Left ventricle myocardium inferior (tissue), 1 donor: Measurements from ENCODE around the gene BID. TPM values are rescaled to one million over a fixed set of nuclear protein-coding genes. Genes with fewer than 3 reads are reported as not detected.

Experiments
- DNase-seq: peaks from one replicate; pipeline ENCODE4 v3.0.0-alpha.2; 2020
- H3K27ac ChIP-seq: fragments of 200-600 bp; replicated peaks from 2 replicates; pipeline ENCODE4 v1.8.0; 2021
- H3K27me3 ChIP-seq: fragments of 200-600 bp; 2 replicates; pipeline ENCODE4 v1.8.0; 2021; ENCODE audit warnings: low read depth
- H3K36me3 ChIP-seq: fragments of 200-600 bp; 2 replicates; pipeline ENCODE4 v1.8.0; 2021
- H3K4me1 ChIP-seq: fragments of 200-600 bp; 2 replicates; pipeline ENCODE4 v1.8.0; 2021
- H3K4me3 ChIP-seq: fragments of 200-600 bp; 2 replicates; pipeline ENCODE4 v1.8.0; 2021; ENCODE audit warnings: mild to moderate bottlenecking, moderate library complexity
- H3K9me3 ChIP-seq: fragments of 200-600 bp; replicated peaks from 2 replicates; pipeline ENCODE4 v1.8.0; 2021
- intact Hi-C: fragments of 100-400 bp; cut with micrococcal nuclease; formaldehyde crosslinking; loops from one replicate; pipeline ENCODE4 v1.11.0; 2022
- microRNA-seq: library from miRNA; unstranded; fragments of <30 nt; microRNA quantifications from one replicate; pipeline ENCODE4 v1.2.0, GENCODE V29; 2020
- total RNA-seq: library from RNA; stranded (reverse); fragmentation: NEBNext Ultra II Directional; extraction: Animal tissue kit (Norgen Biotek cat#: 25700); gene quantifications from one replicate; pipeline ENCODE4 v1.2.1, GENCODE V29; 2021
- TF ChIP-seq, protein P1 (sequence below): fragments of 200-600 bp; IDR thresholded peaks from 2 replicates; pipeline ENCODE4 v1.8.0; 2021; ENCODE audit warnings: antibody characterized with exemption, mild to moderate bottlenecking, borderline replicate concordance
- donor health status: DM: no; HTN: yes; CAD: no; lungs with severe emphysema.

The BID gene
- total RNA-seq, 1 donor from 2014 or later, result 14.5 TPM

DNA sequence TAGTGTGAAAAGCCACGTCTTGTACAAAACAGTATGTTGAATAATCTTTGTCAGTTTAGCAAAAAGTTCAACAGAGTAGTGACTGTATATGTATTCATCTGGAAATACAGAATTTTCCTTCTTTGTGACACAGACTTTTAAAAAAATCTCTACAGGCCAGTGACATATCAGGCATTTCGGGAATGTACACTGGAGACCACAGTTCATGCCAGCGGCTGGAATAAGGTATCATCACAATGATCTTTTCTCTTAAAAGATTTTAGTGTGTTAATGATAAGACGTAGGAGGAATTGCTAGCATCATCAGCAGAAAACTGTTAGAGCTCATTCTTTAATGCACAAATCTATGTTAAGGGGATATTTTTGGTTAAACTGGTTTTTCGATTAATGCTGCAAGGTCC lies 78.3 kb downstream of the BID start:
- Histone ChIP-seq H3K27ac (no peak overlapping the region), H3K4me1 (peaks cover 25% of the 10 kb centered on the region), H3K27me3 (no peaks in the 10 kb centered on the region), H3K9me3 (no peaks in the 10 kb centered on the region), H3K4me3 (no peak overlapping the region), H3K36me3 (peaks cover 18% of the 10 kb centered on the region)
- TF ChIP-seq, protein P1, sequence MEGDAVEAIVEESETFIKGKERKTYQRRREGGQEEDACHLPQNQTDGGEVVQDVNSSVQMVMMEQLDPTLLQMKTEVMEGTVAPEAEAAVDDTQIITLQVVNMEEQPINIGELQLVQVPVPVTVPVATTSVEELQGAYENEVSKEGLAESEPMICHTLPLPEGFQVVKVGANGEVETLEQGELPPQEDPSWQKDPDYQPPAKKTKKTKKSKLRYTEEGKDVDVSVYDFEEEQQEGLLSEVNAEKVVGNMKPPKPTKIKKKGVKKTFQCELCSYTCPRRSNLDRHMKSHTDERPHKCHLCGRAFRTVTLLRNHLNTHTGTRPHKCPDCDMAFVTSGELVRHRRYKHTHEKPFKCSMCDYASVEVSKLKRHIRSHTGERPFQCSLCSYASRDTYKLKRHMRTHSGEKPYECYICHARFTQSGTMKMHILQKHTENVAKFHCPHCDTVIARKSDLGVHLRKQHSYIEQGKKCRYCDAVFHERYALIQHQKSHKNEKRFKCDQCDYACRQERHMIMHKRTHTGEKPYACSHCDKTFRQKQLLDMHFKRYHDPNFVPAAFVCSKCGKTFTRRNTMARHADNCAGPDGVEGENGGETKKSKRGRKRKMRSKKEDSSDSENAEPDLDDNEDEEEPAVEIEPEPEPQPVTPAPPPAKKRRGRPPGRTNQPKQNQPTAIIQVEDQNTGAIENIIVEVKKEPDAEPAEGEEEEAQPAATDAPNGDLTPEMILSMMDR, result no peak
- intact Hi-C loops, result no loop called here
- no peak for DNase-seq

DNA sequence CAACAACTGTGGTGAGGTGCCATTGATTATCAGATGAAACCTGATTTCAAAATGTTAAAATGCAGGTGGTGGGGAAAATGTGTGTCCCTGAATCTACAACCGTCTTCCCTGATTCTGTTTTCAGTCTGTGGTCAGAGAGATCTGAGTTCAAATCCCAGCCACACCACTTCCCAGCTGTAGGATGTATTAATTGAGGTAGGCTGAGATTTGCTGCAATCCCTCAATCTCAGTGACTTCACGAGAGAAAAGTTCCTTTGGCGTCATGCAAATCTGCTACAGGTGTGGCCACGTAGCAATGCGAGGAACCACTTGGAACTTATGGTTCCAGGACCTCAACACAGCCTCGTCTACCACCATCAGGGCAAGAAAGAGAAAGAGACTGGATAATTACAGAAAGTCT lies 79.5 kb downstream of the BID start:
- DNase-seq, result no peak

DNA sequence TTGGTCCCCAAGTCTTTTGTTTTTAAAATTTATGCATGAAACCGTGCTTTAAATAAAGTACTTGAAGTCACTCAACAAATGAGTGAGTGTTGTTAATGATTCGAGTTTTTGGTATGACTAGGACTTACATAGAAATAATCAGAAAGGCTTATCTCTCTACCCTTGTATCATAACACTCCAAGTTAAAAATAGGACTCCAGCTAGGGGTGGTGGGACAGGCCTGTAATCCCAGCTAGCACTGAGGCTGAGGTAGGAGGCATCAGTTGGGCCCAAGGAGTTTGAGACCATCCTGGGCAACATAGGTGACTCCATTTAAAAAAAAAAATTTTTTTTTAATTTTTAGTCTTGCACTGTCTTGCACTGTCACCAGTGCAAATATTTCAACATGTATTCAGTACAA lies 80.1 kb downstream of the BID start:
- H3K4me3 ChIP-seq, result no peak overlapping the region
- DNase-seq, result no peak
- no peak overlapping the region for H3K27ac ChIP-seq
- intact Hi-C loops, result no loop called here
- peaks cover 34% of the 10 kb centered on the region for H3K36me3 ChIP-seq
- TF ChIP-seq, protein P1, result no peak
- no peaks in the 10 kb centered on the region for H3K27me3 ChIP-seq
- no peaks in the 10 kb centered on the region for H3K9me3 ChIP-seq
- H3K4me1 ChIP-seq, result peaks cover 21% of the 10 kb centered on the region

More for the DNA sequence above, 79.5 kb downstream of the BID start:
- TF ChIP-seq, protein P1, result no peak
- Histone ChIP-seq H3K27me3 (no peaks in the 10 kb centered on the region), H3K4me1 (peaks cover 21% of the 10 kb centered on the region), H3K9me3 (no peaks in the 10 kb centered on the region), H3K36me3 (peaks cover 28% of the 10 kb centered on the region), H3K27ac (no peak overlapping the region), H3K4me3 (no peak overlapping the region)
- intact Hi-C loops, result no loop called here

DNA sequence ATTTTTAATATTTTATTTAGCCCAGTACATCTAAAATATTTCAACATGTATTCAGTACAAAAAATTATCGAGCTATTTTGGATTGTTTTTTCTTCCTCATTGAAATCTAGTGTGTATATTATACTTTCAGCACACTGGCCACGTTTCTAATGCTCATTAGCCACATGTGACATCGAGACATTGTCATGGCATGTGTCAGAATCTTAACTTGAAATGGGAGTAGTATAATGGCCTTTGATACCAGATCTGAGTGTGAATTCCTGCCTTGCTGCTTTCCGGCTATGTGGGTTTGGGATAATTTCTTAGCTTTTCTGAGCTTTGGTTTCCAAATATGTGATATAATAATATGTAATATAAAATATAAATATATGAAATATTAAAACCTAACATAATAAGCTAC lies 81.4 kb downstream of the BID start:
- H3K27ac ChIP-seq, result no peak overlapping the region
- H3K36me3 ChIP-seq, result peaks cover 38% of the 10 kb centered on the region
- TF ChIP-seq, protein P1, result no peak
- intact Hi-C loops, result no loop called here
- peaks cover 21% of the 10 kb centered on the region for H3K4me1 ChIP-seq
- no peaks in the 10 kb centered on the region for H3K27me3 ChIP-seq
- H3K9me3 ChIP-seq, result no peaks in the 10 kb centered on the region
- no peak for DNase-seq
- no peak overlapping the region for H3K4me3 ChIP-seq

DNA sequence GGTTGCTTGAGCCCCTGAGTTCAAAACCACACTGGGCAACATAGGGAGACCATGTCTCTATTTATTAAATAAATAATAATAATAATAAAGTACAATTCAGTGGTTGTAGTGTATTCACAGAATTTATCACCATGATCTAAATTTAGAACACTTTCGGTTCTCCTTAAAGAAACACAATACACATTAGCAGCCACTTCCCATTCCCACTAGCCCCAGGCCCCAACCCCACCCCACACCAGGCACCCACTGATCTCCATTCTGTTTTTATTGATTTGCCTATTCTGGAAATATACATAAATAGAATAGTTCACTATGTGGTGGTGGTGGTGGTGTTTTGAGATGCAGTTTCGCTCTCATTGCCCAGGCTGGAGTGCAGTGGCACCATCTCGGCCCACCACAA lies 90.0 kb downstream of the BID start:
- Histone ChIP-seq H3K4me1 (peaks cover 26% of the 10 kb centered on the region), H3K27ac (no peak overlapping the region), H3K27me3 (no peaks in the 10 kb centered on the region), H3K9me3 (no peaks in the 10 kb centered on the region), H3K4me3 (no peak overlapping the region), H3K36me3 (peaks cover 29% of the 10 kb centered on the region)
- TF ChIP-seq, protein P1, result no peak
- no peak for DNase-seq
- intact Hi-C loops, result no loop called here

Small RNA genes lying within 50 kb of the gene (microRNA-seq; reads per million reads assigned to microRNA genes)
- not detected for gene MIR3198-1

Other genes with a start within 250 kb of the BID start
- gene SLC25A18, start 211.0 kb downstream of the BID start, total RNA-seq, result 2.7 TPM
- gene ATP6V1E1, start 145.7 kb downstream of the BID start, total RNA-seq, result 213 TPM
- 111 TPM for gene BCL2L13, start 135.7 kb downstream of the BID start, total RNA-seq